Measurements from ENCODE around the gene SIL1. TPM values are rescaled to one million over a fixed set of nuclear protein-coding genes. Genes with fewer than 3 reads are reported as not detected.

The SIL1 gene
- polyA plus RNA-seq, 3 donors = 25.4 to 35.1 (median 27.9) TPM

DNA sequence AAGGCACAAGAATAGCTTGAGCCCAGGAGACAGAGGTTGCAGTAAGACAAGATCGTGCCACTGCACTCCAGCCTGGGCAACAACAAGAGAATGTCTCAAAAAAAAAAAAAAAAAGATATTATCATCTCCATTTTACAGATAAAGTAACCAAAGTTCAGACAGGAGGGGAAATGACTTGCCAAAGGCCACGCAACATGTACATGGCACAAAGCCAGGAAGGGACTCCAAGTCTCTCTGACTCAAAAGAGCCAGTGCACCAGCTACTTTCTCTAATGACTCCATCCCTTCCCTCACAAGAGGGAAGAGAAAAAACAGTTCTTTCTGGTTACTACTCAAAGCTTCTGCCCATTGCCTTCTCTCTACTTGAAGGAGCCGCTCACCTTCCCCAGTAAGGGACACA lies 34.1 kb downstream of the SIL1 start:
- Mint-ChIP-seq H3K4me3 (no peak overlapping the region), H3K36me3 (peaks cover 6 to 9% of the 10 kb centered on the region in 2 donors), H3K4me1 (peaks cover 37% of the 10 kb centered on the region), H3K27ac (peak overlapping the region in 5 of 7 donors; percentile 63 to 85 (median 71)), H3K9me3 (no peaks in the 10 kb centered on the region), H3K27me3 (ENCODE audit: low read depth in 3 of 3) (peaks cover 0 to 2% (median 1%) of the 10 kb centered on the region in 3 donors)
- no peak overlapping the region for H3K4me2 ChIP-seq (replicated peaks; ENCODE audit: extremely low read depth, low read length, poor library complexity, severe bottlenecking)
- WGBS (ENCODE audit: insufficient coverage) = 50% methylated on average over 2 of the region's 3 CpGs
- peak overlapping the region in 1 of 2 donors; percentile 24 for H3K27ac ChIP-seq (ENCODE audit: low read depth in 1 of 2, low read length in 2 of 2)
- peaks cover 15 to 21% of the 10 kb centered on the region in 2 donors for H3K4me1 ChIP-seq (ENCODE audit: control insufficient read depth in 1 of 2, insufficient read depth in 2 of 2, low read length in 2 of 2)
- DNase-seq = peak; percentile 67 to 71 (median 68)
- H2AFZ ChIP-seq (ENCODE audit: insufficient read depth, low read depth, low read length, poor library complexity, severe bottlenecking) = no peak overlapping the region
- H3K9ac ChIP-seq (ENCODE audit: insufficient read depth, low read length, poor library complexity, severe bottlenecking) = no peak overlapping the region
- TF ChIP-seq, protein P1, sequence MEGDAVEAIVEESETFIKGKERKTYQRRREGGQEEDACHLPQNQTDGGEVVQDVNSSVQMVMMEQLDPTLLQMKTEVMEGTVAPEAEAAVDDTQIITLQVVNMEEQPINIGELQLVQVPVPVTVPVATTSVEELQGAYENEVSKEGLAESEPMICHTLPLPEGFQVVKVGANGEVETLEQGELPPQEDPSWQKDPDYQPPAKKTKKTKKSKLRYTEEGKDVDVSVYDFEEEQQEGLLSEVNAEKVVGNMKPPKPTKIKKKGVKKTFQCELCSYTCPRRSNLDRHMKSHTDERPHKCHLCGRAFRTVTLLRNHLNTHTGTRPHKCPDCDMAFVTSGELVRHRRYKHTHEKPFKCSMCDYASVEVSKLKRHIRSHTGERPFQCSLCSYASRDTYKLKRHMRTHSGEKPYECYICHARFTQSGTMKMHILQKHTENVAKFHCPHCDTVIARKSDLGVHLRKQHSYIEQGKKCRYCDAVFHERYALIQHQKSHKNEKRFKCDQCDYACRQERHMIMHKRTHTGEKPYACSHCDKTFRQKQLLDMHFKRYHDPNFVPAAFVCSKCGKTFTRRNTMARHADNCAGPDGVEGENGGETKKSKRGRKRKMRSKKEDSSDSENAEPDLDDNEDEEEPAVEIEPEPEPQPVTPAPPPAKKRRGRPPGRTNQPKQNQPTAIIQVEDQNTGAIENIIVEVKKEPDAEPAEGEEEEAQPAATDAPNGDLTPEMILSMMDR (IDR thresholded peaks at IDR 0.05) = no peak
- no peak overlapping the region for H3K4me3 ChIP-seq (replicated peaks in 1 of 3; ENCODE audit: low read depth in 2 of 3, low read length in 3 of 3)
- H3K79me2 ChIP-seq (ENCODE audit: insufficient read depth, low read length) = peaks cover 8% of the 10 kb centered on the region
- H3K36me3 ChIP-seq (replicated peaks in 1 of 2; ENCODE audit: control insufficient read depth in 1 of 2, insufficient read depth in 2 of 2, low read length in 2 of 2) = no peaks in the 10 kb centered on the region
- H3K27me3 ChIP-seq (ENCODE audit: control insufficient read depth in 2 of 2, insufficient read depth in 2 of 2, low read length in 2 of 2) = no peaks in the 10 kb centered on the region
- intact Hi-C loops (cut with micrococcal nuclease) = no loop called here
- peaks cover 6% of the 10 kb centered on the region for H4K20me1 ChIP-seq (ENCODE audit: insufficient read depth, low read length)
- H3K9me3 ChIP-seq (replicated peaks in 1 of 2; ENCODE audit: control insufficient read depth in 1 of 2, insufficient read depth in 1 of 2, low read length in 2 of 2) = no peaks in the 10 kb centered on the region

DNA sequence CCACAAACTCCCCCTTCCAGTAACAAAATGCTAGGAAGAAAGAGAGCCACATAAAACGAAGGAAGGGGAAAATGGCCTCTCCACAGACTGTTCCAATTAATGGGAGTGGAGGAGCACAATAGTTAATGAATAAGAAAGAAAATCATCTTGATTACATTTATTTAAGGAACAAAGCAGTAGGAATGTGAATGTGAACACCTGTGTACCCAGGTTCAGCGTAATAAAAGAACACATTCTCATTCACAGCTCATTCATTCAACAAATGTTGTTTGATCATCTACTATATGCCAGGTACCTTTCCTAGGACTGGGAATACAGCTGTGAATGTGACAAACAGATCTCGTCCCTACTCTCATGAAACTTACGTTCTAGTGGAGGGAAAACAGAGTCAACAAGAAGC lies 35.7 kb downstream of the SIL1 start:
- H3K27ac Mint-ChIP-seq = peak overlapping the region in 1 of 7 donors; percentile 35
- peaks cover 0 to 2% (median 1%) of the 10 kb centered on the region in 3 donors for H3K27me3 Mint-ChIP-seq (ENCODE audit: low read depth in 3 of 3)
- no peaks in the 10 kb centered on the region for H3K27me3 ChIP-seq (ENCODE audit: control insufficient read depth in 2 of 2, insufficient read depth in 2 of 2, low read length in 2 of 2)
- H3K4me1 ChIP-seq (ENCODE audit: control insufficient read depth in 1 of 2, insufficient read depth in 2 of 2, low read length in 2 of 2) = peaks cover 9 to 19% of the 10 kb centered on the region in 2 donors
- intact Hi-C loops (cut with micrococcal nuclease) = no loop called here
- WGBS (ENCODE audit: insufficient coverage) = no CpG with 5 or more reads among the region's 4 CpGs
- H2AFZ ChIP-seq (ENCODE audit: insufficient read depth, low read depth, low read length, poor library complexity, severe bottlenecking) = no peak overlapping the region
- H3K79me2 ChIP-seq (ENCODE audit: insufficient read depth, low read length) = peaks cover 5% of the 10 kb centered on the region
- H3K4me3 ChIP-seq (replicated peaks in 1 of 3; ENCODE audit: low read depth in 2 of 3, low read length in 3 of 3) = no peak overlapping the region
- H3K36me3 ChIP-seq (replicated peaks in 1 of 2; ENCODE audit: control insufficient read depth in 1 of 2, insufficient read depth in 2 of 2, low read length in 2 of 2) = no peaks in the 10 kb centered on the region
- H3K4me3 Mint-ChIP-seq = no peak overlapping the region
- no peaks in the 10 kb centered on the region for H3K9me3 ChIP-seq (replicated peaks in 1 of 2; ENCODE audit: control insufficient read depth in 1 of 2, insufficient read depth in 1 of 2, low read length in 2 of 2)
- no peak overlapping the region for H3K27ac ChIP-seq (ENCODE audit: low read depth in 1 of 2, low read length in 2 of 2)
- no peak for DNase-seq
- H3K4me2 ChIP-seq (replicated peaks; ENCODE audit: extremely low read depth, low read length, poor library complexity, severe bottlenecking) = no peak overlapping the region
- peaks cover 7% of the 10 kb centered on the region for H4K20me1 ChIP-seq (ENCODE audit: insufficient read depth, low read length)
- peaks cover 30% of the 10 kb centered on the region for H3K4me1 Mint-ChIP-seq
- TF ChIP-seq, protein P1 (IDR thresholded peaks at IDR 0.05) = no peak
- no peaks in the 10 kb centered on the region for H3K9me3 Mint-ChIP-seq
- H3K36me3 Mint-ChIP-seq = peaks cover 6 to 15% of the 10 kb centered on the region in 2 donors
- no peak overlapping the region for H3K9ac ChIP-seq (ENCODE audit: insufficient read depth, low read length, poor library complexity, severe bottlenecking)

Data from CD14-positive monocyte (primary cell).